Keratinocyte (primary cell): ENCODE measurements around the gene LSM4. TPM values are rescaled to one million over a fixed set of nuclear protein-coding genes. Genes with fewer than 3 reads are reported as not detected.

Experiments used
- DNase-seq: peaks from one replicate; pipeline ENCODE4 v3.0.0-alpha.2; 2011; ENCODE audit warnings: low read depth, missing footprints, low spot score
- FAIRE-seq: peaks from 2 replicates; lab custom pipeline; 2011; peaks lifted over from hg19 to GRCh38; lab: Jason Lieb, UNC
- H2AFZ ChIP-seq: 2 replicates; pipeline ENCODE4 v1.6.0; 2012; ENCODE audit warnings: low read length, control low read depth, inconsistent platforms; ENCODE audit not compliant: control insufficient read depth
- H3K27ac ChIP-seq: 2 replicates; pipeline ENCODE4 v1.5.1; 2011; ENCODE audit warnings: low read length; ENCODE audit not compliant: control insufficient read depth, insufficient read depth
- H3K27me3 ChIP-seq: 3 replicates; pipeline ENCODE4 v1.6.0; 2011; ENCODE audit warnings: low read length; ENCODE audit not compliant: control insufficient read depth, insufficient read depth; ENCODE audit errors: extremely low read depth
- H3K36me3 ChIP-seq, 2 experiments: 2 replicates in 1 of 2; 3 replicates in 1 of 2; pipeline ENCODE4 v1.5.1; 2011; ENCODE audit warnings: low read length in 2 of 2, mild to moderate bottlenecking in 1 of 2; ENCODE audit not compliant: control insufficient read depth in 2 of 2, insufficient read depth in 2 of 2; ENCODE audit errors: extremely low read depth in 1 of 2
- H3K4me1 ChIP-seq: 3 replicates; pipeline ENCODE4 v1.5.1; 2011; ENCODE audit warnings: low read length; ENCODE audit not compliant: control insufficient read depth, insufficient read depth; ENCODE audit errors: extremely low read depth
- H3K4me2 ChIP-seq: 3 replicates; pipeline ENCODE4 v1.6.0; 2011; ENCODE audit warnings: low read depth, low read length; ENCODE audit not compliant: control insufficient read depth, insufficient read depth; ENCODE audit errors: extremely low read depth
- H3K4me3 ChIP-seq, 3 experiments: fragments of 200-600 bp in 1 of 3; sonication (generic) in 1 of 3; 2 replicates in 2 of 3; 3 replicates in 1 of 3; pipeline ENCODE4 v1.5.1; 2011 to 2016; ENCODE audit warnings: low read length in 3 of 3, mild to moderate bottlenecking in 3 of 3, control low read depth in 2 of 3, inconsistent platforms in 1 of 3, low read depth in 1 of 3, mixed read lengths in 1 of 3, mixed run types in 1 of 3, moderate library complexity in 1 of 3; ENCODE audit not compliant: control insufficient read depth in 2 of 3, insufficient read depth in 2 of 3; ENCODE audit errors: extremely low read depth in 1 of 3
- H3K79me2 ChIP-seq: 2 replicates; pipeline ENCODE4 v1.6.0; 2012; ENCODE audit warnings: low read length; ENCODE audit not compliant: control insufficient read depth, insufficient read depth
- H3K9ac ChIP-seq: 3 replicates; pipeline ENCODE4 v1.6.0; 2011; ENCODE audit warnings: low read length; ENCODE audit not compliant: control insufficient read depth, insufficient read depth; ENCODE audit errors: extremely low read depth
- H3K9me1 ChIP-seq: 3 replicates; pipeline ENCODE4 v1.6.0; 2011; ENCODE audit warnings: low read length; ENCODE audit not compliant: control insufficient read depth, insufficient read depth; ENCODE audit errors: extremely low read depth
- H3K9me3 ChIP-seq: 2 replicates; pipeline ENCODE4 v1.5.1; 2012; ENCODE audit warnings: low read depth, low read length; ENCODE audit not compliant: control insufficient read depth
- H4K20me1 ChIP-seq: 3 replicates; pipeline ENCODE4 v1.6.0; 2011; ENCODE audit warnings: low read length; ENCODE audit not compliant: control insufficient read depth, insufficient read depth; ENCODE audit errors: extremely low read depth
- CTCF ChIP-seq, 3 experiments: IDR thresholded peaks in 1 of 3; conservative IDR thresholded peaks in 1 of 3; optimal IDR thresholded peaks in 1 of 3; 2 replicates in 2 of 3; 3 replicates in 1 of 3; pipeline versions ENCODE3 to v1.5.1; 2011; ENCODE audit warnings: low read length in 3 of 3, mild to moderate bottlenecking in 3 of 3, moderate library complexity in 2 of 3, control low read depth in 1 of 3, inconsistent platforms in 1 of 3; ENCODE audit not compliant: insufficient read depth in 2 of 3; ENCODE audit errors: extremely low read depth in 1 of 3
- EZH2 ChIP-seq: IDR thresholded peaks from one replicate; pipeline ENCODE4 v1.6.1; 2012; ENCODE audit warnings: inconsistent platforms, mild to moderate bottlenecking, low read length, moderate library complexity
- dilution Hi-C: fragments of 300-500 bp; cut with MboI; formaldehyde crosslinking; loops from one replicate; pipeline ENCODE4 v1.7.0; 2020; ENCODE audit warnings: low sequenced_read_pairs; ENCODE audit not compliant: extremely low pct_ligation_motif_present
- polyA plus RNA-seq, 5 experiments: library from polyadenylated mRNA; depleted of rRNA in 3 of 5; stranded (reverse) in 3 of 5; stranded (forward) in 1 of 5; unstranded in 1 of 5; fragments of >200 nt; gene quantifications; 1 replicate in 1 of 5; 2 replicates in 3 of 5; 3 replicates in 1 of 5; pipeline versions ENCODE4 v1.2.1 to v1.2.3, GENCODE V29; 2011 to 2012; ENCODE audit warnings: missing spikeins in 2 of 5, low read depth in 1 of 5, low replicate concordance in 1 of 5

The LSM4 gene
- polyA plus RNA-seq, 1 donor (not counting 4 experiments of a cell fraction or from before 2014, with no cell fraction given), result 162 TPM

- DNase-seq, result no peak
- FAIRE-seq, result no peak
- Histone ChIP-seq H2AFZ (no peak overlapping the region), H3K9me3 (no peaks in the 10 kb centered on the region), H3K27ac (no peak overlapping the region), H3K36me3 (peaks cover 29 to 43% of the 10 kb centered on the region in 2 experiments), H3K9ac (no peak overlapping the region), H3K4me1 (no peaks in the 10 kb centered on the region), H3K4me3 (no peak overlapping the region), H3K79me2 (no peaks in the 10 kb centered on the region), H3K4me2 (no peak overlapping the region), H3K27me3 (no peaks in the 10 kb centered on the region), H4K20me1 (no peaks in the 10 kb centered on the region), H3K9me1 (no peaks in the 10 kb centered on the region)
- TF ChIP-seq EZH2, result no peak
- TF ChIP-seq CTCF (optimal IDR thresholded peaks at IDR 0.05 in 1 of 3, IDR thresholded peaks at IDR 0.05 in 1 of 3, conservative IDR thresholded peaks at IDR 0.05 in 1 of 3; ENCODE audit: extremely low read depth in 1 of 3, insufficient read depth in 2 of 3, low read length in 3 of 3), result no peak
- dilution Hi-C loops, result no loop called here
Measured at GRCh38 chr19:18309525-18310064, 13.3 kb downstream of the LSM4 start.

DNA sequence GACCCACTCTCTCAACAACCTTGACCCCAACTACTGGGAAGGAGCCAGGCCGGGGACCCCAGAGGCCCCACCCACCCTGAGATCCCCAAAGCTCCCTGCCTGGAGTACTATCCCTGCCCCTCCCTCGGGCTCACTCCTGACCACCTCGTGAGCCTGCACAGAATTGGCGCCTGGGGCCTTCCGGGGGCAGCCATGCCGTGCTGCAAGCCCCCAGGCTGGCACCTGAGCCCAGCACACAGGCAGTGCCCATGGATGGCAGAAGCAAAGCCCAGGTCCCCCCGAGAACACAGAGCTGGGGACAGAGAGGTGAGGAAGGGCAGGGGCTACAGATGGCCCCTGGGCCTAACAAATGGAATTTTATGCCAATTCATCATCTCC, 13.9 kb downstream of the LSM4 start:
- no peak overlapping the region for H3K9ac ChIP-seq
- no peak overlapping the region for H3K4me3 ChIP-seq
- no peaks in the 10 kb centered on the region for H3K27me3 ChIP-seq
- H3K4me2 ChIP-seq, result no peak overlapping the region
- H3K36me3 ChIP-seq, result peaks cover 26 to 39% of the 10 kb centered on the region in 2 experiments
- TF ChIP-seq CTCF (optimal IDR thresholded peaks at IDR 0.05 in 1 of 3, IDR thresholded peaks at IDR 0.05 in 1 of 3, conservative IDR thresholded peaks at IDR 0.05 in 1 of 3; ENCODE audit: extremely low read depth in 1 of 3, insufficient read depth in 2 of 3, low read length in 3 of 3) (no peak), EZH2 (no peak)
- H3K4me1 ChIP-seq, result no peaks in the 10 kb centered on the region
- H4K20me1 ChIP-seq, result no peaks in the 10 kb centered on the region
- H3K79me2 ChIP-seq, result no peaks in the 10 kb centered on the region
- DNase-seq (no peak), FAIRE-seq (no peak)
- H3K9me1 ChIP-seq, result no peaks in the 10 kb centered on the region
- no peak overlapping the region for H2AFZ ChIP-seq
- H3K27ac ChIP-seq, result no peak overlapping the region
- H3K9me3 ChIP-seq, result no peaks in the 10 kb centered on the region
- dilution Hi-C loops, result no loop called here
